22Rv1 (cell line): ENCODE data around the gene RABGAP1L.

Experiments used
- ZFX ChIP-seq: fragments of 450-650 bp; IDR thresholded peaks from 2 replicates; pipeline ENCODE4 v1.6.1; 2017; ENCODE audit warnings: antibody characterized with exemption, borderline replicate concordance
- TF ChIP-seq, protein P1 (sequence below): fragments of 450-650 bp; IDR thresholded peaks from 2 replicates; pipeline ENCODE4 v1.5.1; 2017; ENCODE audit warnings: mild to moderate bottlenecking

DNA sequence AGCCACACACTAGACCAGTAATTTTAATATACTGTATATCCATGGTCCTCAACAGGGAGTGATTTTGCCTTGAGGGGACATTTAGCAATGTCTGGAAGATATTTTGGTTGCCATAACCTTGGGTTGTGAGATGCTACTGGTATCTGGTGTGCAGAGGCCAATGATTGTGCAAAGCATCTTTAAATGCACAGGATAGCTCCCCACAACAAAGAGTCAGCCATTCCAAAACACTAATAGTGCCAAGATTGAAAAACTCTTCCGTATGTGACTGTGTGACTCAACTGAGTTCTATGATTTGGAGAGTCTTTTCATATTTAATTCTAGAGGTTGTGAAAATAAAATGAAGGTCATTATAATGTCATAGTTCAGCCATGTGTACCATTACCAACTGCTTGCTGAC lies 699.0 kb downstream of the RABGAP1L start:
- TF ChIP-seq, protein P1, sequence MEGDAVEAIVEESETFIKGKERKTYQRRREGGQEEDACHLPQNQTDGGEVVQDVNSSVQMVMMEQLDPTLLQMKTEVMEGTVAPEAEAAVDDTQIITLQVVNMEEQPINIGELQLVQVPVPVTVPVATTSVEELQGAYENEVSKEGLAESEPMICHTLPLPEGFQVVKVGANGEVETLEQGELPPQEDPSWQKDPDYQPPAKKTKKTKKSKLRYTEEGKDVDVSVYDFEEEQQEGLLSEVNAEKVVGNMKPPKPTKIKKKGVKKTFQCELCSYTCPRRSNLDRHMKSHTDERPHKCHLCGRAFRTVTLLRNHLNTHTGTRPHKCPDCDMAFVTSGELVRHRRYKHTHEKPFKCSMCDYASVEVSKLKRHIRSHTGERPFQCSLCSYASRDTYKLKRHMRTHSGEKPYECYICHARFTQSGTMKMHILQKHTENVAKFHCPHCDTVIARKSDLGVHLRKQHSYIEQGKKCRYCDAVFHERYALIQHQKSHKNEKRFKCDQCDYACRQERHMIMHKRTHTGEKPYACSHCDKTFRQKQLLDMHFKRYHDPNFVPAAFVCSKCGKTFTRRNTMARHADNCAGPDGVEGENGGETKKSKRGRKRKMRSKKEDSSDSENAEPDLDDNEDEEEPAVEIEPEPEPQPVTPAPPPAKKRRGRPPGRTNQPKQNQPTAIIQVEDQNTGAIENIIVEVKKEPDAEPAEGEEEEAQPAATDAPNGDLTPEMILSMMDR: no peak
- no peak for TF ChIP-seq ZFX
